IMR-90 (cell line): ENCODE data around the gene OPCML. TPM values are rescaled to one million over a fixed set of nuclear protein-coding genes. Genes with fewer than 3 reads are reported as not detected.

Source experiments
- ATAC-seq: fragments of 200-7000 bp; cut with Tn5 transposase; 2 replicates; pipeline ENCODE4 v1.9.1; 2020; ENCODE audit warnings: low read depth, mild to moderate bottlenecking, moderate library complexity
- BruUV-seq: library from RNA; stranded (reverse); fragments of 400-500 nt; replicated peaks from 2 replicates; lab custom pipeline; 2021; lab: Mats Ljungman, UMichigan
- CTCF ChIA-PET: fragments of 300-600 bp; formaldehyde crosslinking; extraction: SDS; loops from one replicate; lab custom pipeline; 2021; ENCODE audit warnings: antibody characterized with exemption; lab: Yijun Ruan, JAX
- POLR2A ChIA-PET: fragments of 300-600 bp; sonication (Branson Sonifier 250); formaldehyde crosslinking; loops from one replicate; lab custom pipeline; 2022; ENCODE audit warnings: antibody characterized with exemption; ENCODE audit not compliant: unreplicated experiment; lab: Charles Lee
- DNase-seq: peaks from one replicate; pipeline ENCODE4 v3.0.0; 2013
- H2AFZ ChIP-seq: replicated peaks from 2 replicates; pipeline ENCODE3; 2013; ENCODE audit warnings: low read length, mild to moderate bottlenecking; ENCODE audit not compliant: poor library complexity
- H2AK5ac ChIP-seq: 2 replicates; pipeline ENCODE4 v1.6.1; 2013; ENCODE audit warnings: low read depth, low read length, inconsistent platforms
- H2AK9ac ChIP-seq: replicated peaks from 2 replicates; pipeline ENCODE3; 2013; ENCODE audit warnings: mild to moderate bottlenecking, low read depth, low read length, moderate library complexity; ENCODE audit not compliant: poor library complexity
- H2BK120ac ChIP-seq: 2 replicates; pipeline ENCODE4 v1.6.1; 2013; ENCODE audit warnings: low read depth, low read length, inconsistent platforms
- H2BK15ac ChIP-seq: 3 replicates; pipeline ENCODE4 v1.6.1; 2013; ENCODE audit warnings: low read depth, low read length, inconsistent platforms
- H2BK20ac ChIP-seq: 2 replicates; pipeline ENCODE4 v1.6.1; 2013; ENCODE audit warnings: low read depth, mild to moderate bottlenecking, inconsistent platforms, low read length, moderate library complexity
- H2BK5ac ChIP-seq: 2 replicates; pipeline ENCODE4 v1.6.1; 2013; ENCODE audit warnings: mild to moderate bottlenecking, low read depth, low read length, inconsistent platforms; ENCODE audit not compliant: poor library complexity, severe bottlenecking
- H3K14ac ChIP-seq: replicated peaks from 2 replicates; pipeline ENCODE4 v1.6.1; 2013; ENCODE audit warnings: low read depth, low read length, inconsistent platforms
- H3K18ac ChIP-seq: 2 replicates; pipeline ENCODE4 v1.6.1; 2013; ENCODE audit warnings: low read depth, low read length, control low read depth
- H3K23ac ChIP-seq: 2 replicates; pipeline ENCODE4 v1.6.1; 2013; ENCODE audit warnings: low read depth, low read length, inconsistent platforms
- H3K27ac ChIP-seq: 2 replicates; pipeline ENCODE4 v1.5.1; 2013; ENCODE audit warnings: mild to moderate bottlenecking, control low read depth, low read length; ENCODE audit not compliant: insufficient read depth
- H3K27me3 ChIP-seq: 2 replicates; pipeline ENCODE4 v1.6.1; 2013; ENCODE audit warnings: low read length; ENCODE audit not compliant: control insufficient read depth, insufficient read depth
- H3K36me3 ChIP-seq: 2 replicates; pipeline ENCODE4 v1.6.1; 2013; ENCODE audit warnings: low read length, mixed read lengths; ENCODE audit not compliant: control insufficient read depth, insufficient read depth
- H3K4ac ChIP-seq: 2 replicates; pipeline ENCODE4 v1.6.1; 2013; ENCODE audit warnings: low read depth, low read length, inconsistent platforms
- H3K4me1 ChIP-seq: 2 replicates; pipeline ENCODE4 v1.6.1; 2013; ENCODE audit warnings: low read length, mixed read lengths; ENCODE audit not compliant: control insufficient read depth, insufficient read depth
- H3K4me2 ChIP-seq: 2 replicates; pipeline ENCODE4 v1.6.1; 2013; ENCODE audit warnings: low read depth, mild to moderate bottlenecking, control low read depth, low read length, moderate library complexity
- H3K4me3 ChIP-seq: 2 replicates; pipeline ENCODE4 v1.5.1; 2013; ENCODE audit warnings: low read depth, mild to moderate bottlenecking, control low read depth, low read length, moderate library complexity; ENCODE audit not compliant: insufficient read depth
- H3K56ac ChIP-seq: 2 replicates; pipeline ENCODE4 v1.6.1; 2013; ENCODE audit warnings: low read length, inconsistent platforms; ENCODE audit not compliant: insufficient read depth; ENCODE audit errors: extremely low read depth
- H3K79me1 ChIP-seq, 2 experiments: 2 replicates each; pipeline ENCODE4 v1.6.1; 2013; ENCODE audit warnings: low read length in 2 of 2, inconsistent platforms in 1 of 2, low read depth in 1 of 2
- H3K9ac ChIP-seq: 2 replicates; pipeline ENCODE4 v1.6.1; 2013; ENCODE audit warnings: low read depth, low read length, control low read depth
- H3K9me1 ChIP-seq: 2 replicates; pipeline ENCODE4 v1.6.1; 2013; ENCODE audit warnings: low read length, inconsistent platforms; ENCODE audit not compliant: insufficient read depth
- H3K9me3 ChIP-seq: 2 replicates; pipeline ENCODE4 v1.6.1; 2013; ENCODE audit warnings: low read length; ENCODE audit not compliant: control insufficient read depth, insufficient read depth
- H4K20me1 ChIP-seq: 2 replicates; pipeline ENCODE4 v1.6.1; 2013; ENCODE audit warnings: low read length, inconsistent platforms; ENCODE audit not compliant: insufficient read depth
- H4K5ac ChIP-seq: 2 replicates; pipeline ENCODE4 v1.6.1; 2013; ENCODE audit warnings: mild to moderate bottlenecking, low read depth, low read length, control low read depth
- H4K8ac ChIP-seq, 2 experiments: 2 replicates each; pipeline ENCODE4 v1.6.1; 2013; ENCODE audit warnings: low read depth in 2 of 2, low read length in 2 of 2, control low read depth in 1 of 2, inconsistent platforms in 1 of 2
- H4K91ac ChIP-seq: 2 replicates; pipeline ENCODE4 v1.6.1; 2013; ENCODE audit warnings: low read depth, low read length, inconsistent platforms; ENCODE audit not compliant: insufficient read depth
- CEBPB ChIP-seq: IDR thresholded peaks from 2 replicates; pipeline ENCODE4 v1.6.1; 2012; ENCODE audit warnings: low read depth, low read length, improper control_type of control experiment
- CHD1 ChIP-seq: IDR thresholded peaks from 2 replicates; pipeline ENCODE4 v1.6.1; 2012; ENCODE audit warnings: low read depth, low read length, improper control_type of control experiment
- MAZ ChIP-seq: IDR thresholded peaks from 2 replicates; pipeline ENCODE4 v1.6.1; 2012; ENCODE audit warnings: low read depth, mild to moderate bottlenecking, low read length, improper control_type of control experiment, moderate library complexity, borderline replicate concordance
- MXI1 ChIP-seq: IDR thresholded peaks from 2 replicates; pipeline ENCODE4 v1.6.1; 2012; ENCODE audit warnings: low read depth, mild to moderate bottlenecking, low read length, moderate library complexity, borderline replicate concordance
- NFE2L2 ChIP-seq: fragments of 150-350 bp; IDR thresholded peaks from 2 replicates; pipeline ENCODE4 v1.6.1; 2016; ENCODE audit warnings: low read depth, mild to moderate bottlenecking, low read length
- POLR2A ChIP-seq: IDR thresholded peaks from 2 replicates; pipeline ENCODE4 v1.6.1; 2012; ENCODE audit warnings: mild to moderate bottlenecking, low read depth, low read length
- USF2 ChIP-seq: fragments of 150-350 bp; IDR thresholded peaks from 2 replicates; pipeline ENCODE4 v1.6.1; 2017; ENCODE audit warnings: mild to moderate bottlenecking, antibody characterized with exemption, low read length, low read depth
- whole genome bisulfite sequencing, 2 experiments: methylation state at CpG; one replicate each; pipeline versions ENCODE4 v1.1.5 to v1.1.7; 2013; ENCODE audit warnings: missing lambda C conversion rate in 2 of 2; ENCODE audit not compliant: insufficient read length in 1 of 2; ENCODE audit errors: extremely low coverage in 2 of 2; 5-methylcytosine and 5-hydroxymethylcytosine counted together
- dilution Hi-C: fragments of 300-500 bp; cut with HindIII; formaldehyde crosslinking; loops from one replicate; pipeline ENCODE4 v1.14.3; 2018; ENCODE audit warnings: low sequenced_read_pairs; ENCODE audit not compliant: unreplicated experiment
- in situ Hi-C: fragments of 300-500 bp; cut with MboI; formaldehyde crosslinking; loops from 3 replicates; pipeline ENCODE4 v1.14.3; 2019; ENCODE audit warnings: low sequenced_read_pairs, inconsistent platforms, mixed read lengths
- intact Hi-C: fragments of 100-400 bp; cut with micrococcal nuclease; formaldehyde crosslinking; loops from 2 replicates; pipeline ENCODE4 v1.10.0; 2022
- polyA plus RNA-seq, 3 experiments: library from polyadenylated mRNA; depleted of rRNA; stranded (reverse); fragments of >200 nt; gene quantifications; 2 replicates each; pipeline ENCODE4 v1.2.3, GENCODE V29; 2012; ENCODE audit warnings: low replicate concordance in 1 of 3
- total RNA-seq: library from RNA; depleted of rRNA; stranded (reverse); fragments of >200 nt; gene quantifications from 2 replicates; pipeline ENCODE4 v1.2.3, GENCODE V29; 2012

Gene OPCML
- total and polyA plus RNA-seq, 2 of the 4 experiments (the other 2 are of a cell fraction): under 0.01 to 2.6 TPM

- WGBS, 2 experiments: no CpG with 5 or more reads among the region's 7 CpGs
- in situ Hi-C loops (no loop called here), dilution Hi-C loops (no loop called here)
Observed at GRCh38 chr11:133399855-133400625, 132.3 kb downstream of the OPCML start.

More at GRCh38 chr11:133399855-133400625, 132.3 kb downstream of the OPCML start:
- TF ChIP-seq MXI1 (no peak), CEBPB (no peak), USF2 (no peak), MAZ (no peak), CHD1 (no peak), NFE2L2 (no peak), POLR2A (no peak)
- Histone ChIP-seq H3K27me3 (no peaks in the 10 kb centered on the region), H3K56ac (no peak overlapping the region), H3K9me3 (peaks cover 17% of the 10 kb centered on the region), H2BK5ac (no peak overlapping the region), H3K4me2 (no peak overlapping the region), H2AK5ac (no peak overlapping the region), H2AFZ (no peak overlapping the region), H3K4me1 (no peaks in the 10 kb centered on the region), H3K18ac (no peak overlapping the region), H2AK9ac (no peak overlapping the region), H3K79me1 (no peaks in the 10 kb centered on the region), H3K4me3 (no peak overlapping the region), H2BK20ac (no peak overlapping the region), H3K36me3 (no peaks in the 10 kb centered on the region), H3K4ac (no peak overlapping the region), H2BK15ac (no peak overlapping the region), H2BK120ac (no peak overlapping the region), H3K27ac (no peak overlapping the region), H3K23ac (no peak overlapping the region), H4K8ac (no peak overlapping the region), H4K5ac (no peak overlapping the region), H4K91ac (no peak overlapping the region), H3K9me1 (no peaks in the 10 kb centered on the region), H3K9ac (no peak overlapping the region), H3K14ac (no peak overlapping the region), H4K20me1 (no peaks in the 10 kb centered on the region)
- no TSS peak for BruUV-seq
- no peak for DNase-seq
- ChIA-PET CTCF (no interaction called here), POLR2A (interaction anchor here (0.5 kb wide), 1 partner anchor 878 kb away, joined by 3 read pairs; no protein-coding TSS in a partner anchor)
- ATAC-seq: no peak
- intact Hi-C loops: no loop called here
